Type B pancreatic cell (in vitro differentiated cells): Measurements from ENCODE around the gene TAOK3. TPM values are rescaled to one million over a fixed set of nuclear protein-coding genes. Genes with fewer than 3 reads are reported as not detected.
A peak's percentile ranks its signal among the peaks of the same experiment; 100 is the strongest.

ENCODE experiments used
- DNase-seq: peaks from one replicate; pipeline ENCODE4 v3.0.0; 2021; ENCODE audit warnings: mixed read lengths; ENCODE audit not compliant: unreplicated experiment; ENCODE audit errors: extremely low spot score
- H3K27ac Mint-ChIP-seq: 2 replicates; pipeline ENCODE4 v1.8.0; 2021; ENCODE audit warnings: mild to moderate bottlenecking, mixed read lengths
- H3K27me3 Mint-ChIP-seq: 2 replicates; pipeline ENCODE4 v1.8.0; 2021; ENCODE audit warnings: mixed read lengths
- H3K36me3 Mint-ChIP-seq: 2 replicates; pipeline ENCODE4 v1.8.0; 2021; ENCODE audit warnings: mixed read lengths
- H3K4me1 Mint-ChIP-seq: one replicate; pipeline ENCODE4 v1.8.0; 2021; ENCODE audit warnings: mixed read lengths; ENCODE audit not compliant: unreplicated experiment
- H3K4me3 Mint-ChIP-seq: 2 replicates; pipeline ENCODE4 v1.8.0; 2021; ENCODE audit warnings: mild to moderate bottlenecking, mixed read lengths
- H3K9me3 Mint-ChIP-seq: 2 replicates; pipeline ENCODE4 v1.8.0; 2021; ENCODE audit warnings: mixed read lengths
- CTCF ChIP-seq: fragments of 200-600 bp; sonication (generic); conservative IDR thresholded peaks from 2 replicates; pipeline ENCODE4 v1.5.0; 2021; ENCODE audit warnings: antibody characterized with exemption, mild to moderate bottlenecking
- total RNA-seq: library from RNA; stranded (reverse); gene quantifications from 2 replicates; pipeline ENCODE4 v1.2.1, GENCODE V29; 2021; ENCODE audit warnings: low replicate concordance

TAOK3 gene
- total RNA-seq, 1 donor from 2014 or later: 15.8 TPM

GRCh38 chr12:118370601-118371000 lies 2.1 kb downstream of the TAOK3 start:
- H3K27ac Mint-ChIP-seq: no peak overlapping the region
- no peak for TF ChIP-seq CTCF
- H3K9me3 Mint-ChIP-seq: no peaks in the 10 kb centered on the region
- H3K4me1 Mint-ChIP-seq: peaks cover 13% of the 10 kb centered on the region
- no peak for DNase-seq
- peaks cover 25% of the 10 kb centered on the region for H3K27me3 Mint-ChIP-seq
- H3K4me3 Mint-ChIP-seq: peak overlapping the region; percentile 96
- H3K36me3 Mint-ChIP-seq: no peaks in the 10 kb centered on the region

- TF ChIP-seq CTCF: no peak
- Mint-ChIP-seq H3K4me1 (peaks cover 5% of the 10 kb centered on the region), H3K27ac (no peak overlapping the region), H3K27me3 (peaks cover 25% of the 10 kb centered on the region), H3K36me3 (no peaks in the 10 kb centered on the region), H3K9me3 (no peaks in the 10 kb centered on the region), H3K4me3 (no peak overlapping the region)
- no peak for DNase-seq
These were observed 3.9 kb downstream of the TAOK3 start for GRCh38 chr12:118368821-118369220.

- no peak for DNase-seq
- Mint-ChIP-seq H3K27ac (no peak overlapping the region), H3K4me1 (peaks cover 10% of the 10 kb centered on the region), H3K9me3 (no peaks in the 10 kb centered on the region), H3K27me3 (no peaks in the 10 kb centered on the region), H3K36me3 (peaks cover 2% of the 10 kb centered on the region), H3K4me3 (no peak overlapping the region)
- TF ChIP-seq CTCF: no peak
These were observed 10.8 kb downstream of the TAOK3 start for GRCh38 chr12:118361889-118362288.

- DNase-seq: no peak
- no peak overlapping the region for H3K4me3 Mint-ChIP-seq
- H3K27ac Mint-ChIP-seq: no peak overlapping the region
- no peak for TF ChIP-seq CTCF
- H3K36me3 Mint-ChIP-seq: peaks cover 3% of the 10 kb centered on the region
- no peaks in the 10 kb centered on the region for H3K27me3 Mint-ChIP-seq
- H3K9me3 Mint-ChIP-seq: no peaks in the 10 kb centered on the region
- H3K4me1 Mint-ChIP-seq: peaks cover 12% of the 10 kb centered on the region
These were observed 11.7 kb downstream of the TAOK3 start for GRCh38 chr12:118361092-118361404.

- DNase-seq: no peak
- no peak for TF ChIP-seq CTCF
- Mint-ChIP-seq H3K36me3 (peaks cover 3% of the 10 kb centered on the region), H3K9me3 (no peaks in the 10 kb centered on the region), H3K27me3 (no peaks in the 10 kb centered on the region), H3K4me3 (no peak overlapping the region), H3K4me1 (peaks cover 12% of the 10 kb centered on the region), H3K27ac (no peak overlapping the region)
These were observed 13.2 kb downstream of the TAOK3 start for GRCh38 chr12:118359541-118359915.
